ENCODE results near the gene CHRDL1.
A peak's percentile ranks its signal among the peaks of the same experiment; 100 is the strongest.

Gene CHRDL1

DNA sequence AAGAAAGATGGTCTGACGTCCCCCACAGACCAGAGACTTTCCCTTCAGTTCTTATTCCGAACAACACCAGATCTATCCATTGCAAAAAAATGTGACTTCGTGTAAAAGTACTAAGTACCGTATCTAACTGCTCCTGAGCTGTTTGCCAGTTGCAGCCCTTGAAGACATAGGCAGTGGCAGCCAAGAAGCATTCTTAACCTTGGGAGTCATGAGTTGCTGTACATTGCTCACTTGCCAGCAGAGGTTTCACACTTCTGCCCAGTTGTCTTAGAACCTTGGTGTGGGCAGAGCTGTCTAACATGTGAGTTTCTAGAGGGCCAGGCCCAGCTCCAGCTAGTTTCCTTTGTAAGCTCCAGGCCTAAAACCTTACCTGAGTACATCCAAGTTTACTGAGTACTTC, 10.5 kb upstream of the CHRDL1 start:
- Mint-ChIP-seq H3K27ac (peak overlapping the region; percentile 13 to 50 (median 41)), H3K36me3 (ENCODE audit: low read depth) (no peaks in the 10 kb centered on the region), H3K4me3 (no peak overlapping the region), H3K27me3 (ENCODE audit: low read depth) (peaks cover 3% of the 10 kb centered on the region), H3K4me1 (peaks cover 27% of the 10 kb centered on the region), H3K9me3 (no peaks in the 10 kb centered on the region)
- TF ChIP-seq, protein P1, sequence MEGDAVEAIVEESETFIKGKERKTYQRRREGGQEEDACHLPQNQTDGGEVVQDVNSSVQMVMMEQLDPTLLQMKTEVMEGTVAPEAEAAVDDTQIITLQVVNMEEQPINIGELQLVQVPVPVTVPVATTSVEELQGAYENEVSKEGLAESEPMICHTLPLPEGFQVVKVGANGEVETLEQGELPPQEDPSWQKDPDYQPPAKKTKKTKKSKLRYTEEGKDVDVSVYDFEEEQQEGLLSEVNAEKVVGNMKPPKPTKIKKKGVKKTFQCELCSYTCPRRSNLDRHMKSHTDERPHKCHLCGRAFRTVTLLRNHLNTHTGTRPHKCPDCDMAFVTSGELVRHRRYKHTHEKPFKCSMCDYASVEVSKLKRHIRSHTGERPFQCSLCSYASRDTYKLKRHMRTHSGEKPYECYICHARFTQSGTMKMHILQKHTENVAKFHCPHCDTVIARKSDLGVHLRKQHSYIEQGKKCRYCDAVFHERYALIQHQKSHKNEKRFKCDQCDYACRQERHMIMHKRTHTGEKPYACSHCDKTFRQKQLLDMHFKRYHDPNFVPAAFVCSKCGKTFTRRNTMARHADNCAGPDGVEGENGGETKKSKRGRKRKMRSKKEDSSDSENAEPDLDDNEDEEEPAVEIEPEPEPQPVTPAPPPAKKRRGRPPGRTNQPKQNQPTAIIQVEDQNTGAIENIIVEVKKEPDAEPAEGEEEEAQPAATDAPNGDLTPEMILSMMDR (IDR thresholded peaks at IDR 0.05; ENCODE audit: unreplicated experiment in 3 of 3) = no peak

DNA sequence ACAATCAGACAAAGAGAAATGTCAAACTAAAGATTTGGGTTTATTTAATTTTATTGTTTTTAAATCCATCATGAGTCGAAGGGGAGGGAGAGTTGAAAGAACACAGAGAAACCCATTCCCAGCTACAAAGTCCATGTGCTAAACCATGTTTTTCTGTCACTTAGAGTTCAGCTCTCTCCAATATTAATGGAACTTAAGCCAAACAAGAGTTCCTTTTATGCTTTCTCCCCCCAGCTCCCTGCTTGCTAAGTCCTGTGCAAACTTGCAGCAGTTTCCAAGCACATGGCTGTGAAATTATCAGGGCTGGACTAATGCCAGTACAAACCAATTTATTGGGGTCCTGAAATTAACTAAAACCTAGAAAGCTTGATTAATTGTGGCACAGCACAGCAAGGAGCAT, 9.7 kb upstream of the CHRDL1 start:
- Mint-ChIP-seq H3K27me3 (ENCODE audit: low read depth) (peaks cover 3% of the 10 kb centered on the region), H3K9me3 (no peaks in the 10 kb centered on the region), H3K27ac (peak overlapping the region; percentile 41 to 60 (median 50)), H3K36me3 (ENCODE audit: low read depth) (no peaks in the 10 kb centered on the region), H3K4me1 (peaks cover 27% of the 10 kb centered on the region), H3K4me3 (no peak overlapping the region)
- TF ChIP-seq, protein P1 (IDR thresholded peaks at IDR 0.05; ENCODE audit: unreplicated experiment in 3 of 3) = no peak

DNA sequence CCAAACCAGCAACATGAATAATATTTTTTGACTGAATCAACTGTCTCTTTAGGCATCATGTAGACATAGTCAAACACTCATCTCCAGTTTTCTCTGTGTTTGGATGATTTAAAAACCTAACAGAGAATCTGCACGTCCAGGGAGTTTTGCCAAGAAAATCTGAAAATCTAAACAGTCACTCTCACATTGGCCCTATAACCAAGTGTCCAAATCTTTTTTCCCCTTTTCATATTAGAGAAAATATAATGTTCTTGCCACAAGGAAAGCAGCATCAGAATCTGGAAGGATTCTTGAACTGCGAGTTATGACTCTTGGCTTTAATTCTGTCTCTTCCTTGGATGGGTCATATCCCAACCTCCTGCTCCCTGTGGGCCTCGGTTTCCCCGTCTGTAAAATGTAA, 8.8 kb upstream of the CHRDL1 start:
- Mint-ChIP-seq H3K27ac (peak overlapping the region in 2 of 3 experiments; percentile 8 to 28), H3K4me3 (no peak overlapping the region), H3K27me3 (ENCODE audit: low read depth) (peaks cover 3% of the 10 kb centered on the region), H3K36me3 (ENCODE audit: low read depth) (no peaks in the 10 kb centered on the region), H3K4me1 (peaks cover 27% of the 10 kb centered on the region), H3K9me3 (no peaks in the 10 kb centered on the region)
- TF ChIP-seq, protein P1 (IDR thresholded peaks at IDR 0.05; ENCODE audit: unreplicated experiment in 3 of 3) = no peak

DNA sequence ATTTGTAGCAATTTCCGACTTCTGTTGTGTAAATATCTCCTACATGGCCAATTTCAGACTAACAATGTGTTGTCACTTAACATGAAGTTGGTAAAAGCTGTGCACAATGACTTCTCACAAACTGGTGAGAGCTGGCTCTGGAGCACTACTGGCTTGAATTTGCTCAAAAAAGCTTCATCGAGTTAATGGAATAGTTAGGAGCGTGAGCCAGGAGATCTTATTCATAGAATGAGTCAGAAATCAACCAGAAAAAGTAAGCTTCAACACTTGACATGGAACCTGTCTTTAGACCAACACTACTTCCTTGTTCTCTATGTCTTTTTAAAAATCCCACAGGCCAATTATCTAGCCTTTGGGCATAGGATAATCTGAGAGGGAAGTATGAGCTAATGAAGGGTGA, 7.9 kb upstream of the CHRDL1 start:
- peaks cover 27% of the 10 kb centered on the region for H3K4me1 Mint-ChIP-seq
- no peak overlapping the region for H3K27ac Mint-ChIP-seq
- TF ChIP-seq, protein P1 (IDR thresholded peaks at IDR 0.05; ENCODE audit: unreplicated experiment in 3 of 3) = no peak
- H3K36me3 Mint-ChIP-seq (ENCODE audit: low read depth) = no peaks in the 10 kb centered on the region
- no peaks in the 10 kb centered on the region for H3K9me3 Mint-ChIP-seq
- H3K27me3 Mint-ChIP-seq (ENCODE audit: low read depth) = peaks cover 3% of the 10 kb centered on the region
- H3K4me3 Mint-ChIP-seq = no peak overlapping the region

DNA sequence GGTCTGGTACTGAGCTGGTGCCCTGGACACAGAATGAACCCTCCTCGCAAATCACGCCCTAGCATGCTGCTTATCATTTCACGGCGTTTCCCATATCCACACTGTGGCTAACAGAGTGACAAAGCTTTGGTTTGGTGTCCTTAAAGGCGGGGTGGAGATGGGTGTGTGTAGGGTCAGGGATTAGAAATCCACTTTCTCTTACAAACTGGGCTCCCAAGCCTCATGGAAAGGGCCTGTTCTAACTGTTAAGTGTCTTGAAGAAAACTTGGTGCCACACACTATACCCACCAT, 735 bp upstream of the CHRDL1 start:
- H3K4me3 Mint-ChIP-seq = peak overlapping the region; percentile 85 to 87 (median 85)
- H3K36me3 Mint-ChIP-seq (ENCODE audit: low read depth) = no peaks in the 10 kb centered on the region
- peak overlapping the region in 2 of 3 experiments; percentile 61 to 72 for H3K27ac Mint-ChIP-seq
- peaks cover 23% of the 10 kb centered on the region for H3K27me3 Mint-ChIP-seq (ENCODE audit: low read depth)
- no peaks in the 10 kb centered on the region for H3K9me3 Mint-ChIP-seq
- TF ChIP-seq, protein P1 (IDR thresholded peaks at IDR 0.05; ENCODE audit: unreplicated experiment in 3 of 3) = no peak
- peaks cover 27% of the 10 kb centered on the region for H3K4me1 Mint-ChIP-seq

DNA sequence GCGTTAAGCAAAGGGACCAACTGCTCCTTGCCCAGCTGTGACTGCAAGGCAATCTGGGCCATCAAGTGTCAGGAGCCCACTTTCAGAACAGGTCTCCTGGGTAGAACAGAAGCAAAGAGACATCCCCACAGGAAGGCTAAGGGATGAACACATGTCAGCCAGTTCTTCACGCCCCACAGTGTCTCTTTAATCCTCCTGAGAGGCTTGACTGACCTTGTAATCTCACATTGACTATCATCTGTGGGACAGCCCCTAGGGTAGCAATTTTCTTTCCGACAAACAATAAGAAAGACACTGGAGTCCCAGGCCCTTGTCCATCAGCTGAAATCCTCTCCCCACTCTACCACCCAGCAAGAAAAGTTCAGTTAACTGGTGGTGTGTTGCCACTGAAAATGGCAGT, 1.0 kb downstream of the CHRDL1 start:
- peaks cover 23% of the 10 kb centered on the region for H3K27me3 Mint-ChIP-seq (ENCODE audit: low read depth)
- H3K36me3 Mint-ChIP-seq (ENCODE audit: low read depth) = no peaks in the 10 kb centered on the region
- peak overlapping the region; percentile 85 to 87 (median 85) for H3K4me3 Mint-ChIP-seq
- TF ChIP-seq, protein P1 (IDR thresholded peaks at IDR 0.05; ENCODE audit: unreplicated experiment in 3 of 3) = no peak
- peak overlapping the region; percentile 23 to 46 (median 36) for H3K27ac Mint-ChIP-seq
- peaks cover 28% of the 10 kb centered on the region for H3K4me1 Mint-ChIP-seq
- no peaks in the 10 kb centered on the region for H3K9me3 Mint-ChIP-seq
